ENCODE results near the gene SUMF1.

SUMF1 gene

DNA sequence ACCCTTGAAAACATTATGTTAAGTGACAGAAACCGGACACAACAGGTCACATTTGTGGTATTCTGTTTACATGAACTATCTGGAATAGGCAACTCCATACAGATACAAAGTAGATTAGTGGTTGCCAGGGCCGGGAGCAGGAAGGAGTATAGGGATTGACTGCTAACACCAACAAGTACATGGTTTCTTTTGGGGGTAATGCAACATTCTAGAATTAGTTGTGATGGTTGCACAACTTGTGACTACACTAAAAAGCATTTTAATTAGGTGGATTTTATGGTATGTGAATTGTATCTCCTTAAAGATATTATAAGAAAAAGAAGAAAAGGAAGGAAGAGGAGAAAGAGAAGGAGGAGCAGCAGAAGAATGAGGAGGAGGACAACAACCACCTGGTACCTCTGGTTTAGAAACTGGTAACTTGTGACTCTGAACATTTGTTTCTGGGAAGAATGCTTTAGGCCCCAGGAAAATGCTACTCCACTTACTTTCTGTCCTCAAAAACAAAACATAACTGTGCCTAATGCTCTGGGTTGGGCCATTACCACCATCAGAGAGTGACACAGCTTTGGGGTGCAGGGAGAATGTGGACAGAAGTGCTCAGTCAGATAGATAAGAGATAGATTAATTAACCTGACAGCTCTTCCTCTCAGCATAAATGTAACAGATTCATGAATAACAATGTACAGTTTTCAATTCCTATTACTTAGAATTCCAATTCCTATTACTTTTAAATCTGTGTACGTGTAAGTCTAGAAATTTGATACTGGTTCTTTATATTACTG, 143.6 kb downstream of the SUMF1 start:
- TF ChIP-seq, protein P1, sequence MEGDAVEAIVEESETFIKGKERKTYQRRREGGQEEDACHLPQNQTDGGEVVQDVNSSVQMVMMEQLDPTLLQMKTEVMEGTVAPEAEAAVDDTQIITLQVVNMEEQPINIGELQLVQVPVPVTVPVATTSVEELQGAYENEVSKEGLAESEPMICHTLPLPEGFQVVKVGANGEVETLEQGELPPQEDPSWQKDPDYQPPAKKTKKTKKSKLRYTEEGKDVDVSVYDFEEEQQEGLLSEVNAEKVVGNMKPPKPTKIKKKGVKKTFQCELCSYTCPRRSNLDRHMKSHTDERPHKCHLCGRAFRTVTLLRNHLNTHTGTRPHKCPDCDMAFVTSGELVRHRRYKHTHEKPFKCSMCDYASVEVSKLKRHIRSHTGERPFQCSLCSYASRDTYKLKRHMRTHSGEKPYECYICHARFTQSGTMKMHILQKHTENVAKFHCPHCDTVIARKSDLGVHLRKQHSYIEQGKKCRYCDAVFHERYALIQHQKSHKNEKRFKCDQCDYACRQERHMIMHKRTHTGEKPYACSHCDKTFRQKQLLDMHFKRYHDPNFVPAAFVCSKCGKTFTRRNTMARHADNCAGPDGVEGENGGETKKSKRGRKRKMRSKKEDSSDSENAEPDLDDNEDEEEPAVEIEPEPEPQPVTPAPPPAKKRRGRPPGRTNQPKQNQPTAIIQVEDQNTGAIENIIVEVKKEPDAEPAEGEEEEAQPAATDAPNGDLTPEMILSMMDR (IDR thresholded peaks at IDR 0.05; ENCODE audit: low read depth, low read length): no peak
- H3K4me3 ChIP-seq (ENCODE audit: low read depth, low read length): no peak overlapping the region

DNA sequence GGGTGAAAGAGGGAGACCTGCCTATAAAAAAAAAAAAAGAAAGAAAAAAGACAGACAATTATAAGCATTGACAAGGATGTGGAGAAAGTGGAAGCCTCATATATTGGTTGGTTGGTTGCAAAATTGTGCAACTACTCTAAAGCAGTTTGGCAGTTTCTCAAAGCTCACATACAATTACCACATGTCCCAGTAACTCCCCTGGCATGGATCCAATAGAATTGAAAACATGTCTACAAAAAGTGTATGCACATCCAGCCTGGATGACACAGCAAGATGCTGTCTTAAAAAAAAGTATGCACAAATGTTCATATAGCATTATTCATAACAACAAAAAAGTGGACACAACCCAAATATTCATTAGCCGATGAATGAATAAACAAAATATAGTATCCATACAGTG, 144.4 kb downstream of the SUMF1 start:
- TF ChIP-seq, protein P1 (IDR thresholded peaks at IDR 0.05; ENCODE audit: low read depth, low read length): no peak

DNA sequence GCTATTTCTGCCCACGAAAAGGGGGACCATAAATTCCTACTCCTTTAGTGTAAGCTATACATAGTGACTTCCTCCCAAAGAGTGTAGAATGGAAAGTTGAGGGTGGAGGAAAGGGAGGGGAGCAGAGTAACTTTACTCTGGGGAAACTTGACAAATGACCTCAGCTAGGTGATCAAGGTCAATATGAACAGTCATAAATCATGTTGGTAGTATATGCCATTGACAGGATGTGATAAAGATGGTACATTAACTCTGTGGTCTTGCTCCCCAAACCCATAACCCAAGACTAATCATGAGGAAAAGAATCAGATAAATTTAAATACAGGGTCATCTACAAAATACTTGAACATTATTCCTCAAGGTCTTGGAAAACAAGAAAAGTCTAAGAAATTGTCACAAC, 145.3 kb downstream of the SUMF1 start:
- H3K4me3 ChIP-seq (ENCODE audit: low read depth, low read length): no peak overlapping the region
- TF ChIP-seq, protein P1 (IDR thresholded peaks at IDR 0.05; ENCODE audit: low read depth, low read length): no peak

More for the DNA sequence above, 144.4 kb downstream of the SUMF1 start:
- no peak overlapping the region for H3K4me3 ChIP-seq (ENCODE audit: low read depth, low read length)

DNA sequence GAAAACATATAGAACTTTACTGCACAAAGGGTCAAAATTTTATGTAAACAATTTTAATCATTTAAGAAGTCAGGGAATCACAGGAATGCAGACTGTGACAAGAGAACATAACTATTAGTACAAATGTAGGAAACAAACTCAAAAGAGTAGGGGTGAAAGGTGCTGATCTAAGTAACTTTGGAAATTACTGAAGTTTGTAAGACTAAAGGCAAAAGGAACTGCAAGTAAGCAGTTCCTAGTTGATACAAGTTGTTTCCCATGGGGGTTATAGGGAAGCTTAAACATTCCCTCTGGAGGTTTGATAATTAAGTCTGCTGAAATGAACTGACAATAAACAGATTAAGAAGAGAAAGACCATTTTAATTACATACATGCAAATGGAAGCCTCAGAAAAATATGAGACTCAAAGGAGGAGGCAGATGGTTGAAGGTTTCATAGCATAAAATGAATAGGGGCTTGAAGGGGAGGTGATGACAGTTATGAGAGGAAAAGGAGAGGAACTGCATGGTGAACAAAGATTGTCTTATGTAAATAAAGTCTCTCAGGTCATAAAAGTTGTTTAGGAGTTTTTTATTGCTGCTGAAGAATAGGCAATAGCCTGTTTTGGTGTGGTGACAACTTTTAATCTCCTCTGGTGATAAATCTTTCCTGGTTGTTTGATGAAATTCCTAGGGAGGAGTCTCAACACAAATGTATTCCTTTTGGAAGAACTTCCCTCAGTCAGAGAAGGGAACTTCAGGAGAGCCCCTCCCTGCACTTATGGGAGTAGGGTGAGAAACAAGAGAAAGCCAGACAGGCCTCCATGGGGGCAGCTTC, 146.8 kb downstream of the SUMF1 start:
- H3K4me3 ChIP-seq (ENCODE audit: low read depth, low read length): no peak overlapping the region
- TF ChIP-seq, protein P1 (IDR thresholded peaks at IDR 0.05; ENCODE audit: low read depth, low read length): no peak

DNA sequence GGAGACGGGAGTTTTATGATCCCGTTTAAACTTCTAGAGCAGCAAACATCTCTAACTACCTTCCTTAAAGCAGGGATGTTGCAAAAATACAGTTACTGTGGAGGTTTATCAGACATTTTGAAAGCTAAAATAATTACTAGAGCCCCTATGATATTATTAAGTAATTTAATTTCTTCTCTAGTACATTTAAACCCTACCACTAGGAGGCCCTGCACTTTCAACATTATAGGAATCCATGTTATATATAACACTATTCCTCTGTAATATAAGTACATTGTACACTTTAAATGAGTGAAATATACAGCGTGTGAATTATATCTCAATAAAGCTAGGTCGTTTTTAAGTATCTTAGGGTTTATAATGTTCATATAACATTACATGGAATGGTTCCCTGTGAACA, 152.4 kb downstream of the SUMF1 start:
- TF ChIP-seq, protein P1 (IDR thresholded peaks at IDR 0.05; ENCODE audit: low read depth, low read length): no peak

DNA sequence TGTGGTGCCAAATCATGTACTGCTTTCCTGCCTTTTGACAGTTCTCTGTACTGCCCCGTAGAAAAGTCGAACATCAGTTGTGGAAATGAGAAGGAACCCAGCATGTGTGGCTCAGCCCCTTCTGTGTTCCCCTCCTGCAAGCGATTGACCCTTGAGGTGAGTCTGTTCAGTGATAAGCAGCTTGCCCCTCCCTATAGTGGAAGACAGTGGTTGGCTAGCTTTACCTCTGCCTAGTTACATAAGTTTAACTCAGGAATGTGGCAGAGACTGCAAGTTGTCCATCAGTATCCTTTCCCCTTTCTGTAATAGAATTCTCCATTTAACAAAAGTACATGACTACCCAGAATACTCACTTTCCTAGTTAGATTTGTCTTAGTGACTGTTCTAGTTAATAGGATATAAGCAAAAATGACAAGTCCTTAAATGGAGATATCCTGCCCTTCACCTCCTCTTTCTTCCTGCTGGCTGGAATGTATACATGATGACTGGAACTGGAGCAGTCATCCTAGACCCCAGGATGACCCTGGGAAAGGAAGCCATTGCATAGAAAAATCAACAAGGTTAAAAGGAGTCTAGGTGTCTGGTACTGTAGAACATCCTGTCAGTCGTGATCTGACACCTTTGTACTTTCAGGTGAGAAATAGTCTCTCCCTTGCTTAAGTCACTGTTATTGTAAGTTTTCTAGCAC, 153.3 kb downstream of the SUMF1 start:
- TF ChIP-seq, protein P1 (IDR thresholded peaks at IDR 0.05; ENCODE audit: low read depth, low read length): no peak
- H3K4me3 ChIP-seq (ENCODE audit: low read depth, low read length): no peak overlapping the region

More for the DNA sequence above, 152.4 kb downstream of the SUMF1 start:
- no peak overlapping the region for H3K4me3 ChIP-seq (ENCODE audit: low read depth, low read length)

All from WI38 (cell line).